ENCODE data around the gene KLRC2. TPM values are rescaled to one million over a fixed set of nuclear protein-coding genes. Genes with fewer than 3 reads are reported as not detected.

The KLRC2 gene
- total RNA-seq, 1 experiment from 2014 or later: not detected

DNA sequence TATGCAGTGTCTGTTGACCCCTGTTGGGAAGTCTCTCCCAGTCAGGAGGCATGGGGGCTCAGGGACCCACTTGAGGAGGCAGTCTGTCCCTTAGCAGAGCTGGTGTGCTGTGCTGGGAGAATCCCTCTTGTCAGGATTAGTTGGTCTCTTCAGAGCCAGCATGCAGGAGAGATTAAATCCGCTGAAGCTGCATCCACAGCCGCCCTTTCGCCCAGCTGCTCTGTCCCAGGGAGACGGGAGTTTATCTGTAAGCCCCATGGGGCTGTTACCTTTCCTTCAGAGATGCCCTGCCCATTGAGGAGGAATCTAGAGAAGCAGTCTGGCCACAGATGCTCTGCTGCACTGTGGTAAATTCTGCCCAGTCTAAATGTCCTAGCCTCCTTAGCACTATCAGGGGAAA is 30.5 kb upstream of the KLRC2 start:
- in situ Hi-C loops (cut with HindIII; ENCODE audit: low pct_unique_long_range_greater_than_20kb, low sequenced_read_pairs): no loop called here
- BruUV-seq (replicated peaks): no TSS peak

DNA sequence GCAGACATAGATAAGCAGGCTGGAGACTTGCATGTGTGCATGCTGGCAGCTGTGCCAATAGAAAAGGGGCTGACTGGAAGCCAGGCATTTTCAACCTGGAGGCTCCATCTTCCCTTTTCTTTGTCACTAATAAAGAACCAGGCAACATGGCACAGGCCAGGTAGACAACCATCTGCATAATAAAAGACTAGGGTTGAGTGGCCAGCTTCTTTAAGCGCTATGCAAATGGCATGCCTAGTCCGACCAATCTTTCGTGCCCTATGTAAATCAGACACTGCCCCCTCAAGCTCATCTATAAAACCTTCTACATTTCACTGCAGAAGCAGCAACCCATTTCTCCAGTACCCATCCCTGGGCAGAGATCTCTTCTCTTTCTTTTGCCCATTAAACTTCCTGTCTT is 21.9 kb upstream of the KLRC2 start:
- ATAC-seq: no peak
- in situ Hi-C loops (cut with HindIII; ENCODE audit: low pct_unique_long_range_greater_than_20kb, low sequenced_read_pairs) (no loop called here), intact Hi-C loops (cut with micrococcal nuclease; ENCODE audit: unreplicated experiment) (no loop called here)
- ChIA-PET CTCF (no interaction called here), POLR2A (no interaction called here)
- H3K9me3 ChIP-seq (ENCODE audit: control insufficient read depth, insufficient read depth, low read depth, low read length): peaks cover 3% of the 10 kb centered on the region; the same call in 1 of the 2 replicates
- no peak overlapping the region for H3K27ac ChIP-seq (ENCODE audit: low read length)
- no peak overlapping the region for H3K4me3 ChIP-seq (ENCODE audit: low read depth in 2 of 2, low read length in 2 of 2)
- no TSS peak for BruUV-seq (replicated peaks)
- TF ChIP-seq SIN3A (IDR thresholded peaks at IDR 0.05; ENCODE audit: borderline replicate concordance, insufficient read depth, low read depth, low read length) (no peak), POLR2AphosphoS5 (IDR thresholded peaks at IDR 0.05; ENCODE audit: low read depth, low read length) (no peak), TCF7L2 (IDR thresholded peaks at IDR 0.05; ENCODE audit: low read depth, low read length) (no peak)
- TF ChIP-seq, protein P1, sequence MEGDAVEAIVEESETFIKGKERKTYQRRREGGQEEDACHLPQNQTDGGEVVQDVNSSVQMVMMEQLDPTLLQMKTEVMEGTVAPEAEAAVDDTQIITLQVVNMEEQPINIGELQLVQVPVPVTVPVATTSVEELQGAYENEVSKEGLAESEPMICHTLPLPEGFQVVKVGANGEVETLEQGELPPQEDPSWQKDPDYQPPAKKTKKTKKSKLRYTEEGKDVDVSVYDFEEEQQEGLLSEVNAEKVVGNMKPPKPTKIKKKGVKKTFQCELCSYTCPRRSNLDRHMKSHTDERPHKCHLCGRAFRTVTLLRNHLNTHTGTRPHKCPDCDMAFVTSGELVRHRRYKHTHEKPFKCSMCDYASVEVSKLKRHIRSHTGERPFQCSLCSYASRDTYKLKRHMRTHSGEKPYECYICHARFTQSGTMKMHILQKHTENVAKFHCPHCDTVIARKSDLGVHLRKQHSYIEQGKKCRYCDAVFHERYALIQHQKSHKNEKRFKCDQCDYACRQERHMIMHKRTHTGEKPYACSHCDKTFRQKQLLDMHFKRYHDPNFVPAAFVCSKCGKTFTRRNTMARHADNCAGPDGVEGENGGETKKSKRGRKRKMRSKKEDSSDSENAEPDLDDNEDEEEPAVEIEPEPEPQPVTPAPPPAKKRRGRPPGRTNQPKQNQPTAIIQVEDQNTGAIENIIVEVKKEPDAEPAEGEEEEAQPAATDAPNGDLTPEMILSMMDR (IDR thresholded peaks at IDR 0.05): no peak
- TF ChIP-seq, protein P2, sequence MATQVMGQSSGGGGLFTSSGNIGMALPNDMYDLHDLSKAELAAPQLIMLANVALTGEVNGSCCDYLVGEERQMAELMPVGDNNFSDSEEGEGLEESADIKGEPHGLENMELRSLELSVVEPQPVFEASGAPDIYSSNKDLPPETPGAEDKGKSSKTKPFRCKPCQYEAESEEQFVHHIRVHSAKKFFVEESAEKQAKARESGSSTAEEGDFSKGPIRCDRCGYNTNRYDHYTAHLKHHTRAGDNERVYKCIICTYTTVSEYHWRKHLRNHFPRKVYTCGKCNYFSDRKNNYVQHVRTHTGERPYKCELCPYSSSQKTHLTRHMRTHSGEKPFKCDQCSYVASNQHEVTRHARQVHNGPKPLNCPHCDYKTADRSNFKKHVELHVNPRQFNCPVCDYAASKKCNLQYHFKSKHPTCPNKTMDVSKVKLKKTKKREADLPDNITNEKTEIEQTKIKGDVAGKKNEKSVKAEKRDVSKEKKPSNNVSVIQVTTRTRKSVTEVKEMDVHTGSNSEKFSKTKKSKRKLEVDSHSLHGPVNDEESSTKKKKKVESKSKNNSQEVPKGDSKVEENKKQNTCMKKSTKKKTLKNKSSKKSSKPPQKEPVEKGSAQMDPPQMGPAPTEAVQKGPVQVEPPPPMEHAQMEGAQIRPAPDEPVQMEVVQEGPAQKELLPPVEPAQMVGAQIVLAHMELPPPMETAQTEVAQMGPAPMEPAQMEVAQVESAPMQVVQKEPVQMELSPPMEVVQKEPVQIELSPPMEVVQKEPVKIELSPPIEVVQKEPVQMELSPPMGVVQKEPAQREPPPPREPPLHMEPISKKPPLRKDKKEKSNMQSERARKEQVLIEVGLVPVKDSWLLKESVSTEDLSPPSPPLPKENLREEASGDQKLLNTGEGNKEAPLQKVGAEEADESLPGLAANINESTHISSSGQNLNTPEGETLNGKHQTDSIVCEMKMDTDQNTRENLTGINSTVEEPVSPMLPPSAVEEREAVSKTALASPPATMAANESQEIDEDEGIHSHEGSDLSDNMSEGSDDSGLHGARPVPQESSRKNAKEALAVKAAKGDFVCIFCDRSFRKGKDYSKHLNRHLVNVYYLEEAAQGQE (IDR thresholded peaks at IDR 0.05; ENCODE audit: insufficient read depth in 1 of 2, low read depth in 2 of 2, low read length in 1 of 2): no peak
- no peaks in the 10 kb centered on the region for H3K27me3 ChIP-seq (ENCODE audit: control insufficient read depth, insufficient read depth, low read length)
- no peak for DNase-seq (ENCODE audit: low read depth, low spot score)
- H3K4me1 ChIP-seq (ENCODE audit: control insufficient read depth, insufficient read depth, low read length): no peaks in the 10 kb centered on the region
- no peaks in the 10 kb centered on the region for H3K36me3 ChIP-seq (ENCODE audit: control insufficient read depth, insufficient read depth, low read length)

More for the DNA sequence above, 30.5 kb upstream of the KLRC2 start:
- H3K36me3 ChIP-seq (ENCODE audit: control insufficient read depth, insufficient read depth, low read length): no peaks in the 10 kb centered on the region
- no peak for TF ChIP-seq SIN3A (IDR thresholded peaks at IDR 0.05; ENCODE audit: borderline replicate concordance, insufficient read depth, low read depth, low read length)
- TF ChIP-seq POLR2AphosphoS5 (IDR thresholded peaks at IDR 0.05; ENCODE audit: low read depth, low read length): no peak
- no peak for TF ChIP-seq TCF7L2 (IDR thresholded peaks at IDR 0.05; ENCODE audit: low read depth, low read length)
- ChIA-PET POLR2A (no interaction called here), CTCF (no interaction called here)
- H3K4me3 ChIP-seq (ENCODE audit: low read depth in 2 of 2, low read length in 2 of 2): no peak overlapping the region
- H3K4me1 ChIP-seq (ENCODE audit: control insufficient read depth, insufficient read depth, low read length): no peaks in the 10 kb centered on the region
- ATAC-seq (no peak), DNase-seq (ENCODE audit: low read depth, low spot score) (no peak)
- intact Hi-C loops (cut with micrococcal nuclease; ENCODE audit: unreplicated experiment): no loop called here
- no peak overlapping the region for H3K27ac ChIP-seq (ENCODE audit: low read length)
- H3K27me3 ChIP-seq (ENCODE audit: control insufficient read depth, insufficient read depth, low read length): no peaks in the 10 kb centered on the region
- H3K9me3 ChIP-seq (ENCODE audit: control insufficient read depth, insufficient read depth, low read depth, low read length): no peaks in the 10 kb centered on the region

DNA sequence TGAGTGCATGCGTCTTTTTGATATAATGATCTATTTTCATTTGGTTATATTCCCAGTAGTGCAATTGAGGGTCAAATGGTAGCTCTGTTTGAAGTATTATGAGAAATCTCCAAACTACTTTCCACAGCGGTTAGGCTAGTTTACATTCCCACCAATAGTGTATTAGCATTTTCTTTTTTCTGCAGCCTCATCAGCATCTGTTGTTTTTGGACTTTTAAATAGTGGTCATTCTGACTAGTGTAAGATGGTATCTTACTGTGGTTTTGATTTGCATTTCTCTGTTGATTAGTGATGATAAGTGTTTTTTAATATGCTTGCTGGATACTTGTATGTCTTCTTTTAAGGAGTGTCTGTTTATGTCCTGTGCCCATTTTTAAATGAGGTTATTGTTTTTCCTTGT is 21.0 kb upstream of the KLRC2 start:
- ATAC-seq (no peak), DNase-seq (ENCODE audit: low read depth, low spot score) (no peak)
- ChIA-PET CTCF (no interaction called here), POLR2A (no interaction called here)
- in situ Hi-C loops (cut with HindIII; ENCODE audit: low pct_unique_long_range_greater_than_20kb, low sequenced_read_pairs): no loop called here
- Histone ChIP-seq H3K4me3 (ENCODE audit: low read depth in 2 of 2, low read length in 2 of 2) (no peak overlapping the region), H3K27ac (ENCODE audit: low read length) (no peak overlapping the region), H3K4me1 (ENCODE audit: control insufficient read depth, insufficient read depth, low read length) (no peaks in the 10 kb centered on the region), H3K9me3 (ENCODE audit: control insufficient read depth, insufficient read depth, low read depth, low read length) (peaks cover 3% of the 10 kb centered on the region; the same call in 1 of the 2 replicates), H3K27me3 (ENCODE audit: control insufficient read depth, insufficient read depth, low read length) (no peaks in the 10 kb centered on the region), H3K36me3 (ENCODE audit: control insufficient read depth, insufficient read depth, low read length) (no peaks in the 10 kb centered on the region)
- TF ChIP-seq TCF7L2 (IDR thresholded peaks at IDR 0.05; ENCODE audit: low read depth, low read length): no peak
- TF ChIP-seq, protein P2 (IDR thresholded peaks at IDR 0.05; ENCODE audit: insufficient read depth in 1 of 2, low read depth in 2 of 2, low read length in 1 of 2): no peak
- TF ChIP-seq, protein P1 (IDR thresholded peaks at IDR 0.05): no peak
- TF ChIP-seq POLR2AphosphoS5 (IDR thresholded peaks at IDR 0.05; ENCODE audit: low read depth, low read length): no peak
- TF ChIP-seq SIN3A (IDR thresholded peaks at IDR 0.05; ENCODE audit: borderline replicate concordance, insufficient read depth, low read depth, low read length): no peak
- BruUV-seq (replicated peaks): no TSS peak
- intact Hi-C loops (cut with micrococcal nuclease; ENCODE audit: unreplicated experiment): no loop called here
